ENCODE data around the gene HK3.

The HK3 gene

DNA sequence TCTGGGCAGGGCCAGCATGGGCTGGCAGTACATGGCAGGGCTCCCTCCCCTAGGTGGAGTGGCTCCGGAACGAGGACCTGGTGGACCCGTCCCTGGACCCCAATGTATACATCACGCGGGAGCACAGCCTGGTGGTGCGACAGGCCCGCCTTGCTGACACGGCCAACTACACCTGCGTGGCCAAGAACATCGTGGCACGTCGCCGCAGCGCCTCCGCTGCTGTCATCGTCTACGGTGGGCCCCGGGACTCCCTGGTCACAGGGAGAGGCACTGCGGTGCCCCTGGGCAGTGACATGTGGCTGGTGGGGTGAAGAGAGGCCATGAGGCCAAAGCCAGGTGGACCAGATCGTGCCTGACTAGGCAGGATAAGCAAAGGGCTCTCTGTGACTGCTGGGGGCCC is 30.4 kb downstream of the HK3 start:
- DNase-seq (ENCODE audit: low read depth, low spot score), result no peak

DNA sequence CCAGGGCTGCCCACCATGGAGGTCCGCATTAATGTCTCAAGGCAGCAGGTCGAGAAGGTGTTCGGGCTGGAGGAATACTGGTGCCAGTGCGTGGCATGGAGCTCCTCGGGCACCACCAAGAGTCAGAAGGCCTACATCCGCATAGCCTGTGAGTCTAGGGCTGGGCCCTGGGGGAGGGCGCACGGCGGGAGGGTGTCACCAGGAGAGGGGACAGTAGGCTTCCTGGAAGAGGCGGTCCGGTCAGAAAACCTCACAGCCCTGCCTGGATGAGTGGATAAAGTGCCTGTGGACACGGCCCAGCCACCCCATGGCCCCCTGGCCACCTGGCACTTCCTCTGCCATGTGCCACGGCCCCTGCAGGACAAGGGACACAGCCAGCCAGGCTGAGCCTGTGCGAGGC is 31.0 kb downstream of the HK3 start:
- no peak for DNase-seq (ENCODE audit: low read depth, low spot score)

DNA sequence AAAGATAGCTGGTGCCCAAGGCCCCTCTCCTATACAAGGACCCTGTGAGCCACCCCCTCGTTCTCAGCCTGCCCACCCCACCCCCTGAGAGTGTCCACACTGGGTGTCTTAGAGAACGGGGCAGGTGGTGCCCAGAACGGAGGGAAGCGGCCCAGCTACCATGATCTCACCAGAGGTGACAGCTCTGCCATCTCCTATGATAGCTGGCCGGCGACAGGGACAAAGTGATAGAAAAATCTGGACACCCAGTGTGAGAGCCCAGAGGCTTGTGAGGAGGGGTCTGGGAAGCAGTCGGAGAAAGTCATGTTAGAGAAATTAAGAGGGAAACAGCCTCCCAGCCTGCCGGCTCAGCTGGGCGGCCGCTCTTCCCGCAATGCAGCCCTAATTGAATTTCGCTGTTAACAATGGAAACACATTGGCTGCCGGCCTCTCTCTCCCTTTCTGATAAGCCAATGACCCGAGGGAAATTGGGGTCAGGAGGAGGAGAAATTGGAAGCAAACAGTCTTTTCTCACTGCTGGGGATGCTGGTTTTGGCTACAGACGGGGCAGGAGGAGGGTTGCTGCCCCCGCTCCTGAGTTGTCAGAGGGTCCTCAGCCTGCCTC is 32.3 kb downstream of the HK3 start:
- DNase-seq (ENCODE audit: low read depth, low spot score), result no peak

DNA sequence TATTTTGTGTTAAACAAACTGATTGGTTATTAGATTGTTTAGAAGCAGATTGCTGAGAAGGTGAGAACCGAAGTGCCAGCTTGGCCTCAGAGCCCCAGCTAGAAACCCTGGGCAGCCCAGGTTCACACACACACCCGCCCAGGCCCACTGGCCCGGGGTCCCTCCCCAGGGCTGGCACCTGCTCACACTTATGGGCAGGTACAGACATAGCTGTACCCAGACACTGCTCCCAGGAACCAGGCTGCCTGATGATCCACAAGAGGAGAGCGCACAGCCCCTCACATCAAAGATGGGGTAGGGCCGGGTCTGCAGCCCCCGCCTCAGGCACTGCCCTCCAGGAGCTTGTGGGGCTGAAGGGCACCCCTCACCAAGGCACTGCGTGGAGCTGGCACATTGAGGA is 33.2 kb downstream of the HK3 start:
- no peak for DNase-seq (ENCODE audit: low read depth, low spot score)

DNA sequence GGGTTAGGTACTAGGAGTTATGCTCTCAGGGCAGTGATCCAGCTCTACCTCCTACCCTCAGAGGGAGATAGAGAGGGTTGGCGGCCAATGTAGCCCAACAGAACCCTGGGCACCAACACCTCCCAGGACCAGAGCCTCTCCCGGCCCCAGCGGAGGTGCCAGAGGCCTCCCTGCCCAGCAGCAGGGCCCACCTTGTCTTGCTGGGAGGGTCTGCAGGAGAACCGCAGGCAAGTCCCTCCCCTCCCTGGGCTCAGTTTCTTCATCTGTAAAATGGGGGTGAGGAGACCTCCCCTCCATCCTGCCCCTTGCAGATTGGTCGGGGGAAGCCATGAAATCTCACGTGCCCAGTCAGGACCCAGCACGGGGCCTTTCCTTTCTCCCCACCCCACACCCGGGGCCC is 34.4 kb downstream of the HK3 start:
- DNase-seq (ENCODE audit: low read depth, low spot score), result no peak

DNA sequence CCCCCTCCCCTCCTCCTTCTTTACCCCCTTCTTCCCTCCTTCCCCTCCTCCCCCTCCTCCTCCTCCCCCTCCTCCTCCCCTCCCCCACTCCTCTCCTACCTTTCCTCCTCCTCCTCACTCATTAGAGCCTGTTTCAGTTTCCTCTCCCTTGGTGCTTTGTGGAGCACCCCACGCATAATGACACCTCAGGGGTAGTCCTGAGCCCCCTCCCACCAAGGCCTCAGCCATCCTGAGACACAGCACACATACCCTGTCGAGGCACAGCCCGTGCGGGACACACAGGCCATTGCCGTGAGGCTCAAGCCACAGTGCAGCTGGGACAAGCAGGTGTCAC is 35.4 kb downstream of the HK3 start:
- no peak for DNase-seq (ENCODE audit: low read depth, low spot score)

DNA sequence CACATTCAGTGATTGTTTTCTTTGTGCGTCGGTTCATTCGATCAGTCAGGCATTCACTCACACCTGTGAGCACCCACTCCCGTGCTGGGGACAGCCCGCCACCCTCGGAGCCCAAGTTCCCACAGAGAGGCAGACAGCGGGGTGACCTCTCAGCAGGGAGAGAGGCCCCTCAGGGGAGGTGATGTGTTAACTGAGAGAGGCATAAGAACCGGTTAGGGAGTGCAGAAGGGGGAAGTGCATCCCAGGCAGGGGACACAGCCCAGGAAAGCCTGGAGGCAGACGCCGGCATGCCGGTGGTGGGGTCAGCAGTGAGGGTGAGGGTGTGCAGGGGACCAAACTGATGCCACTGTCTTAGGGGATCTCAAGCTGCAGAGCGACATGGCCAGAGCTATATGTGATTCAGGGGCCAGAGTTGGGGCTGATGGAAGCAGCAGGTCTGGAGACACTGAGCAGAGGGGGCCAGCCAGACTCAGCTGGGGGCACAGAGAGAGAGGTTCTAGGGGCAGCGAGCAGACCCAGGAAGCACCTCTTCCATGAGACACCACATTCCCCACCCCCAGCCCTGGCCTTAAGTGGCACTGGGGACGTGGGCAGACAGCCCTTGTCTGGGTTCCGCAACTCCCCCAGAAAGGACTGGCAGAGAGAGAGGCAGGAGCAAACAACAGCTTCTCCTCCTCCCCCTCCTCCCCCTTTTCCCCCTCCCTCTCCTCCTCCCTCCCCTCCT is 35.9 kb downstream of the HK3 start:
- DNase-seq (ENCODE audit: low read depth, low spot score), result no peak

DNA sequence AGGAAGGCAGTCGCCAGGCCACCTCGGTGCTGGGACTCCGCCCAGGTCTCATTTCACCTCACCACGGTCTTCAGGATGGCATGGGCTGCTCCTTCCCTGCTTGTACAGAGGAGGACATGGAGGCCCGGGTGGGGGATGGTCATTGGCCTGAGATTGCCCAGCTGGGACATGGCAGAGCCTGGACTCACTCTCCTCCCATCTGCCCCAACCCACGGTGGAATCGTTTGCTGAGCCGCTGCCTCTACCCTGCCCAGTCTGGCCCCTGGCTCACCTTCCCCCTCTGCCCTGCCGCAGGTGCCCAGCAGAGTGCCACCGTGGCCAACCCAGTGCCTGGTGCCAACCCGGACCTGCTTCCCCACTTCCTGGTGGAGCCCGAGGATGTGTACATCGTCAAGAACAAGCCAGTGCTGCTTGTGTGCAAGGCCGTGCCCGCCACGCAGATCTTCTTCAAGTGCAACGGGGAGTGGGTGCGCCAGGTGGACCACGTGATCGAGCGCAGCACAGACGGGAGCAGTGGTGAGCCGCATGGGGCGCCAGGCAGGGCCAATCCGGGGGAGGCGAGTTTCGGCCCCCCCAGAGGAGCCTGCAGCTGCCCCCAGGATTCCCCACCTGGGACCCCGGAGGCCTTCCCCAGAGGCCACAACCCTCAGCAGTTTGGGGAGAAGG is 36.7 kb downstream of the HK3 start:
- DNase-seq (ENCODE audit: low read depth, low spot score), result no peak

DNA sequence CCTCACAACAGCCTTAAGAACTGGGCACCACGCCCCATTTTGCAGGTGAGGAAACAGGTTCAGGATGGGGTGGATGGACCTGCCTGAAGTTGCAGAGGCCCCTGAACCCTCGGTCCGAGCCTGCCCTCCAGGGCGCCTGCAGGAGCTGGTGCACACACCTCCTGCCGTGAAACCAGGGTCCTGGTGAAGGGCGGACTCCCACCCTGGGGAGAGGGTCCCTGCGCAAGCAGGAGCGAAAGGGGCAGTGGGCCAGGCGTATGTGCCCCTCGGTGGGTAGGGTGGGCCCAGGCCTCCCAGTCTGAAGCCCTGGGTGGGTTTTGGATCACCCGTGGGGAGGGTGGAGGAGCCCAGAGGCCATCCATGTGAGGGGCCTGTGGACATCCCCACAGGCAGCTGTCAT is 37.9 kb downstream of the HK3 start:
- DNase-seq (ENCODE audit: low read depth, low spot score), result no peak

DNA sequence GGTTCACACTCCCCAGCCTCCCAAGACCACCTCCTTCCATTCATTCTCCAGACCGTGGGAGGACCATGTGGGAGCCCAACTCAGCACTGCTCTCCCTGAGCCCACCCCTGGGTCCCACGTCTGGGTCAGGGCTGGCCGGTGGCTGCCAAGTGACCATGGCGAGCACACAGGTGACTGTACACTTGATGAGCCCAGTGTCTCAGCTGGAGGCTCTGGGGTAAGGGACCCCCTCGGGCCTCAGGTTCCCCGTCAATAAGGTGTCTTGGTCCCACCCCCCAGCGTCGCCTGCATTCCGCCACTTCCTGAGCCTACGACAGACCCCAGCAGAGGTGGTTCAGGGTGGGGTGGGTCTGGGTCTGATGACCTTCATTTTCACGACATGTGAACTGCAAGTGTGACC is 38.8 kb downstream of the HK3 start:
- no peak for DNase-seq (ENCODE audit: low read depth, low spot score)

DNA sequence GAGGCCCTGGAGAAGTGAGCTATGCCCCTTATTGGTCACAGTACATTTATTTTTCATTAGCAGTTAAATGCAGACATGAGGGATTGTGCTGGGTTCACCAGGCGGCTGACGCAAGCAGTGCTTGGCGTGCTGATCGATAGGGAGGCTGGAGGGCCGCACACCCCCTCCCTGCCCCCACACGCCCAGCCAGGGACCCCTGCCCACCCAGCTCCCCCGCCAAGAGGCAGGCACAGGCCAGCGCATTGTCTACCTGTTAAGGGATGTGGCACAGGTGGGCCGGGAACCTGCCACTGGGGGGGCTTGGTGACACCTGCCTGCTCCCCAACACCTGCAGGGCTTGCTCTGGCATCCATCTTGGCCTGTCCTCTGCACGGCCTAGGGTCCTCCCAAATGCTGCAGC is 39.2 kb downstream of the HK3 start:
- no peak for DNase-seq (ENCODE audit: low read depth, low spot score)

DNA sequence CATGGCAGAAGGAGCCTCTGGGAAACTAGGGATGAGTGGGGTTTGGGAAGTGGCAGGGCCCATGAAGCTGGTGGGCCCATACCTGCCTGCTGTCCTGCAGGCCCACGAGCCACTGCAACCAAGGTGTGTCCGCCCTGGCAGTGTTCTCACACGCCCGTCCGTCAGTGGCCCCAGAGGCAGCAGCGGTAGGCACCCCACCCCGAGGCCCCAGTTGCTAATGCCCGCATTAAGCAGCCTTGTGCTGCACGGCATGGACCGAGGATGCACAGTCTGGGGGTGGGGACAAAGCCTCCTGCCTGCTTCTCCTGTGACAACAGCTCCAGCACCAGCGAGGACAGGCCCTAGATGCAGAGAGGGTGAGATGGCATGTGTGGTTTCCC is 41.3 kb downstream of the HK3 start:
- no peak for DNase-seq (ENCODE audit: low read depth, low spot score)

DNA sequence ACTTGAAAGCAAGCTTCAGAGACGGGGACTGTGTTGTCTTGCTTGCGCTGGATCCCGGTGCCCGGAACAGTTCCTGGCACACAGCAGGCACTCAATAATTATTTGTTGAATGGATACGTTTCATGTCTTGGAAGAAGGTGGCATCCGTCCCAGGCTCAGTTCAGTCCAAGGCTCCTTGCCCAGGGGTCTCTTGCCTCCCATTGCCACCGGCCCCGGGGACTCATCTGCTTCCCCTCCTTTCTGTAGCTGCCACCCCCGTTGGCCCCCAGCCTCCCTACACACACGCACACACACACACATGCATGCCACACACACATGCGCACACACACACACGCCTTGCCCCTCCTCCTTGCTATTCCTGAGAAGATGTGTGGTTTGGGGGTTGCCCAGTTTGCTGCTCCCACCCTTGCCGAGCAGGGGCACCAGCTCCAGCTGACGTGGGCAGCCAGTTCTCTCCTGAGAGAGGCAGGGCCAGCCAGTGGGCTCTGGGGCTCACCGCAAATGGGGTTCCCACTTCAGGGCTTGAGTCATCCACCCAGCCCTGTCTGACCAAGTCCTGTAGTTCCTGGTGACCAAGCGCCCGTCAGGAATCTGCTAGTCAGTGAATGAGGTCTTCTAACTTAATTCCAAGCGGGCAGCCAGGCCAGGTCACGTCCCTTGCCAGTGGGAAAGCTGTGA is 41.8 kb downstream of the HK3 start:
- DNase-seq (ENCODE audit: low read depth, low spot score), result no peak

DNA sequence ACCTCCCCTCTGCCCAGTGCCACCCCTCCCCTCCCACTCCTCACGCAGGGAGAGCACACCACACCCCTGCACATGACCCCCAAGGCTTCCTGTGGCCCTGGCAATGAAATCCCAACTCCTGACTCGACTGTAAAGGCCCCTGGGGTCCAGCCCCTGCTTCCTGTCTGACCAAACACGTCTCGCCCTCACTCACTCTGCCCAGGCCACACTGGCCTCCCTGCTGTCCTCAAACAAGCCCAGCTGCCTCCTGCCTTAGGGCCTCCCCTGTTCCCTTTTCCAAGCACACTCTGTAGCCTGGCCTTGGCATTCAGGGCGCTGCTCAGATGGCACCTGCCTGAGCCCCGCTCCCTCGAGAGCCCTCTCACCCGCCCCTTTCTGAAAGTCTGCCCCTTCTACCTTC is 42.4 kb downstream of the HK3 start:
- no peak for DNase-seq (ENCODE audit: low read depth, low spot score)

DNA sequence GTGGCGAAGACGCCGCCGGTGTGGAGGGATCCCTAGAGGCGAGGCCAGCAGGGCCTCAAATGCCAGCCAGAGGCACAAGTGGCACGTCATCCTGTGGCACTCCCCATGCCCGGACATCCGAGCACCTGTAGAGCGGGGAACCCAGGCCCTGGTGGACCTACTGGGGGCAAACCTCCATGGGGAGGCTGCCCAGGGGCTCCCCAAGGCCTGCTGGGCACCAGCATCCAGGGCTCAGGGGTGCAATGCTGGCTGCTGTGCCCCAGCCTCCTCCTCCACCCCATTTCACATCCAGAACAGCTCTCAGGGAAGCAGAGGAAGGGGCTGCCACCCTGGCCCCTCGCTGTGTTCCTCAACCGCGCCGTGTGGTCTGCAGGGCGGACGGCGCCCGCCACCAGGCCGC is 43.5 kb downstream of the HK3 start:
- DNase-seq (ENCODE audit: low read depth, low spot score), result no peak

DNA sequence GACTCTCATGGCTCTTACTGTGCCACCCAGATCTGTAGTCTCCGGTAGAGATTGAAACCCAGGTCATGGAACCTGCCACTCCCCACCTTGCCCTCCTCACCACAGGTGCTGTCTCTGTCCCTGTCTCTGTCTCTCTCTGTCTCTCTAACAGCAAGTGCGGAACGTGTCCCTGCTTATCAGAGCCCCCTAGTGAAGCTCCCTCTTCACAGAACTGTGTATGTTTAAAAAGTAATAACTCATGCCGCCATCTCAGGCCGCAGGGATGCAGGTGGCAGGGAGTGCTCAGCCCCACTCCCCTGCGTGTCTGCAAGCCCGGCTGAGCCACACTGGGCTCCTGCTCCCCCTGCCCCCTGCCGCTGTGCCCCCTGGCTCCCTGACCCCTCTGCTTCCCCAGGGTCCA is 45.0 kb downstream of the HK3 start:
- DNase-seq (ENCODE audit: low read depth, low spot score), result no peak

DNA sequence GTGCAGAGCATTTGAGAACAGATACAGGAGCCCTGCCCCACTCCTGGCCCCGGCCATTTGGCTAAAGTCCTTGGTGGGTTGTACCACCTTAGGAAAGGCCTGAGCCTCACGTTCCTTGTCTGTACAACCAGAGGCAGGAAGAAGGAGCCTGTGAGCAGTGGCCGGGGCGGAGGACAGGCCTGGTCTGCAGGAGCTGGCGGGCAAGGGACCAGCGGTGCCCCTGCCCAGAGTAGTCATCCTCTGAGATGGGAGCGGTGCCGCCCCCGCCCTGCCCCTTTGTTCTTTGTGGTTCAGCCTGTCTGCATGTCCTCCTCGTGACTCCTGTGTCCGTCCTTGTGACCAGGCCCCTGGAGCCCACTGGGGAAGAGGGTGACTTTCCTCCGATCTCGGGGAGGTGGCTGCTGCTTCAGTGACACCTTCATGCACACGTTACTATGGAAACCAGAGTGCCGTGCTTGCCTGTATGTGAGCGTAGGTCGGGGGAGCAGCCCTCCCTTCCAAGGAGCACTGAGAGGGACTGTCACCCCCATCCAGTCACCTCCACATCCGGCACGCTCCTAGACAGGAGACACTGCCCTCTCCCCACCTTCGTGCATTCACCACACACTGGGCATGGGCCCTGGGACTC is 45.9 kb downstream of the HK3 start:
- no peak for DNase-seq (ENCODE audit: low read depth, low spot score)

DNA sequence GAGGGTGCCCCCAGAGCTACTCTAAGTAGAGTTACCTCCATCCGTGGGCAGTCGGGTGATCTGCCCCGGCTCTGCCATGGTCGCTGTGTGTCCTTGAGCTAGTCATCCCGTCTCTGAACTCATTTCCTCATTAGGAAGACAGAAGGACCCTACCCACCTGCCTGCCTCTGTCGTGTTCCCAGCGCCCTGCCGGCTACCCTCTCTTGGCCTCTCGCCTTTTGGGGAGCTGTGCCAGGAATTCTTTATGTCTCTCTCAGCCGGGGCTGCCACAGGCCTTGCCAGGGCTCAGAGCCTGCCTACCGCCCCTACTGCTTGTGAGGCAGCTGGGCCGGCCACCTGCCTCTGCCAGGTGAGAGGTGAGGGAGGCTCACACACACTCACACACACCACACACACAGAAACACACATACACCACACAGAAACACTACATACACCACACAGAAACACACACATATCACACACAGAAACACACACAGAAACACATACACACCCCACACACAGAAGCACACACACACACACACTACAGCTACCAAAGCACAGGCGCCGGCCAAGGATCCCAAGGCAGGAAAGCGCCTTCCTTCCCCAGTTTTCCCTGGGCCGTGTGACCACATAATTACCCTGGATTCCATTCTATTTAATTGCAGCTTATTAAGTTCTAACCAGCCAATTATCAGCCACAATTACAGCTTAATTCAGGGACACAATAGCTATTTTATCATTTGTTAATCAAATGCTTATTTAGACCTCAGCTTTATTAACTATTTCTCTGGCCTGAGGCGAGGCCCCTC is 47.1 kb downstream of the HK3 start:
- DNase-seq (ENCODE audit: low read depth, low spot score), result no peak

DNA sequence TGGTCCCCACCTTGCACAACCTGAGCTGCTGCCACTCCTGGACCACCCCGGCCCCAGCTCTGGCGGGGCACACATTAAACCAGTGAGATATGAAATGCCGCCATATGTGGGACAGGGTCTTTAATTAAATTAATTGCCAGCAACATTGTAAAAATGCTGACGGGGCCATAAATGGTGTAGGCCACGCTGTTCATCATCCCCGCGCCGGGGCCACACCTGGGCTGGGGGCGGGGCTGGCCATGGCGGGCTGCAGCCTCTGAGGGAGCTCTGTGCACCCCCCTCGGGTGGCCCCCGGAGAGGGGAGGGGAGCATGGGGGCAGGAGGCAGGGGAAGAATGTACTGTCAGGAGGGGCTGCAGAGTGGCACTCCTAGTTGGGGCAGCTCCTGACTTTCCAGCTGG is 47.8 kb downstream of the HK3 start:
- DNase-seq (ENCODE audit: low read depth, low spot score), result no peak

DNA sequence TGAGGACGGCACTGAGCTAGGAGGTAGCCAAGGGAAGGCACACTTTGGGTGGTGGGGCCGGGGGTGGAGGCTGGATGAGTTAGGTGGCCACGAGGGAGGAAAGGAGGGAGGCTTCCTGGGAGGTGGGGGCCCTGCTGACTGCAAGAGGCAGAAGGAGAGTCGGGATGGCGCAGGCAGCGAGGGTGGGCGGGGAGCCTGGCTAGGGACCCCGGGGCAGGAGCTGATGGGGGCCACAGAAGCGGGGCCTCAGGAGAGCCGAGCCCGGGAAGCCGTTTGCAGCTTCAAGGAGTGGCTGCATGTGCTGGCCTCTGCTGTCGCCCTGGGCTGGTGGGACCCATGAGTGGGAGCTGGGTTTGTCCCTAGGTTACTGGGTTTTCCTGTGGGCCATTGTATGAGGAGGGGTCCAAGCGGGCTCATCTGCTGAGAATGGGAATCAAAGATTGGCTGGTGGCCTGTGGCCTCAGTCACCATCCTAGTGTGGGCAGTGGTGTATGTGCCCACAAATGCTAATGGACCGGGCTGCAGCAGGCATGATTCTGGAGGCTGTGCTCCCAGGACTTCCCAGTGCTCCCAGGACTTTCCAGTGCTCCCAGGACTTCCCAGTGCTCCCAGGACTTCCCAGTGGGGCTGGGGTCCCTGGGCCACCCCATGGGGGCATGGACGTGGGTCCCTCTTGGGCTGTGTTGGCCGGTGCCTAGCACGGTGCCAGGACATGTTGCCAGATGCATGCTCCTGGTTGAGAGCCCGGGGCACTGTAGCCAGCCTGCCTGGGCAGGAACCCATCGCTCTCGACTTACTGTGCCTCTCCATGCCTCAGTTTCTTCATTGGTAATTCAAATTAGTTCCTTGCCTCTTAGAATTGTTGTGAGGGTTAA is 48.5 kb downstream of the HK3 start:
- no peak for DNase-seq (ENCODE audit: low read depth, low spot score)

Measured in iPS DF 19.7 (cell line).